OCI-LY7 (cell line): ENCODE results near the gene IFNW1. TPM values are rescaled to one million over a fixed set of nuclear protein-coding genes. Genes with fewer than 3 reads are reported as not detected.

Source experiments
- BruUV-seq: library from RNA; stranded (reverse); fragments of 400-500 nt; replicated peaks from 2 replicates; lab custom pipeline; 2021; lab: Mats Ljungman, UMichigan
- CTCF ChIA-PET: fragments of 300-600 bp; sonication (Branson Sonifier 250); formaldehyde crosslinking; loops from one replicate; lab custom pipeline; 2022; ENCODE audit warnings: antibody characterized with exemption; ENCODE audit not compliant: unreplicated experiment; lab: Charles Lee
- POLR2A ChIA-PET: fragments of 300-600 bp; sonication (Branson Sonifier 250); formaldehyde crosslinking; loops from one replicate; lab custom pipeline; 2022; ENCODE audit warnings: antibody characterized with exemption; lab: Charles Lee
- DNase-seq: peaks from one replicate; pipeline ENCODE4 v3.0.0-alpha.2; 2015; ENCODE audit warnings: low spot score
- H2AFZ ChIP-seq: fragments of 200-600 bp; sonication (generic), shearing (Covaris generic); 2 replicates; pipeline ENCODE4 v1.6.1; 2014; ENCODE audit warnings: mild to moderate bottlenecking, antibody characterized with exemption, low read length, moderate library complexity
- H3K27ac ChIP-seq: fragments of 200-600 bp; sonication (generic); 2 replicates; pipeline ENCODE4 v1.5.1; 2014; ENCODE audit warnings: mixed run types, low read depth, mild to moderate bottlenecking, moderate library complexity, low read length, inconsistent platforms; ENCODE audit not compliant: poor library complexity, severe bottlenecking
- H3K36me3 ChIP-seq: fragments of 200-600 bp; sonication (generic); 2 replicates; pipeline ENCODE4 v1.6.1; 2014; ENCODE audit warnings: mild to moderate bottlenecking, antibody characterized with exemption, low read length, moderate library complexity, mixed read lengths; ENCODE audit not compliant: insufficient read depth
- H3K4me1 ChIP-seq: fragments of 200-600 bp; sonication (generic); 2 replicates; pipeline ENCODE4 v1.5.1; 2014; ENCODE audit warnings: mild to moderate bottlenecking, low read length; ENCODE audit not compliant: insufficient read depth, poor library complexity, severe bottlenecking
- H3K4me2 ChIP-seq: fragments of 200-600 bp; sonication (generic); 2 replicates; pipeline ENCODE4 v1.6.1; 2014; ENCODE audit warnings: mild to moderate bottlenecking, low read length
- H3K4me3 ChIP-seq: fragments of 200-600 bp; sonication (generic); 2 replicates; pipeline ENCODE4 v1.5.1; 2014; ENCODE audit warnings: mild to moderate bottlenecking, low read depth, low read length; ENCODE audit not compliant: poor library complexity, severe bottlenecking
- H3K79me2 ChIP-seq: fragments of 200-600 bp; sonication (generic); 2 replicates; pipeline ENCODE4 v1.6.1; 2016; ENCODE audit warnings: low read depth, mild to moderate bottlenecking, low read length, moderate library complexity, mixed read lengths; ENCODE audit not compliant: insufficient read depth
- H3K9me2 ChIP-seq: fragments of 200-600 bp; sonication (generic); 2 replicates; pipeline ENCODE4 v1.6.1; 2016; ENCODE audit warnings: mild to moderate bottlenecking, low read length, mixed read lengths; ENCODE audit not compliant: insufficient read depth
- H3K9me3 ChIP-seq: fragments of 200-600 bp; sonication (generic); 2 replicates; pipeline ENCODE4 v1.6.1; 2014; ENCODE audit warnings: mild to moderate bottlenecking, mixed run types, low read length, mixed read lengths
- H4K20me1 ChIP-seq: fragments of 200-600 bp; sonication (generic); 2 replicates; pipeline ENCODE4 v1.6.1; 2014; ENCODE audit warnings: mild to moderate bottlenecking, antibody characterized with exemption, low read length, moderate library complexity, mixed read lengths; ENCODE audit not compliant: insufficient read depth
- EZH2phosphoT487 ChIP-seq: fragments of 200-600 bp; sonication (generic); IDR thresholded peaks from 2 replicates; pipeline ENCODE4 v1.6.1; 2018; ENCODE audit warnings: low read depth, borderline replicate concordance, mild to moderate bottlenecking, mixed run types, antibody characterized with exemption, low read length, moderate library complexity, mixed read lengths
- intact Hi-C: fragments of 100-400 bp; cut with micrococcal nuclease; formaldehyde crosslinking; loops from one replicate; pipeline ENCODE4 v1.10.0; 2022; ENCODE audit not compliant: unreplicated experiment
- small RNA-seq: library from RNA; depleted of rRNA; stranded (forward); fragments of <200 nt; gene quantifications from one replicate; pipeline ENCODE3, GENCODE V24; 2014
- total RNA-seq, 2 experiments: library from RNA; depleted of rRNA in 1 of 2; stranded (reverse); fragments of >200 nt in 1 of 2; shearing (Covaris generic) in 1 of 2; gene quantifications; 2 replicates each; pipeline ENCODE4 v1.2.3, GENCODE V29; 2014 to 2022
- TF ChIP-seq, protein P1 (sequence below): fragments of 200-600 bp; sonication (generic); conservative IDR thresholded peaks from 2 replicates; pipeline ENCODE4 v1.5.1; 2014; ENCODE audit warnings: mild to moderate bottlenecking, antibody characterized with exemption, low read length, moderate library complexity, mixed read lengths

IFNW1 gene
- total RNA-seq, 2 experiments from 2014 or later, result not detected

DNA sequence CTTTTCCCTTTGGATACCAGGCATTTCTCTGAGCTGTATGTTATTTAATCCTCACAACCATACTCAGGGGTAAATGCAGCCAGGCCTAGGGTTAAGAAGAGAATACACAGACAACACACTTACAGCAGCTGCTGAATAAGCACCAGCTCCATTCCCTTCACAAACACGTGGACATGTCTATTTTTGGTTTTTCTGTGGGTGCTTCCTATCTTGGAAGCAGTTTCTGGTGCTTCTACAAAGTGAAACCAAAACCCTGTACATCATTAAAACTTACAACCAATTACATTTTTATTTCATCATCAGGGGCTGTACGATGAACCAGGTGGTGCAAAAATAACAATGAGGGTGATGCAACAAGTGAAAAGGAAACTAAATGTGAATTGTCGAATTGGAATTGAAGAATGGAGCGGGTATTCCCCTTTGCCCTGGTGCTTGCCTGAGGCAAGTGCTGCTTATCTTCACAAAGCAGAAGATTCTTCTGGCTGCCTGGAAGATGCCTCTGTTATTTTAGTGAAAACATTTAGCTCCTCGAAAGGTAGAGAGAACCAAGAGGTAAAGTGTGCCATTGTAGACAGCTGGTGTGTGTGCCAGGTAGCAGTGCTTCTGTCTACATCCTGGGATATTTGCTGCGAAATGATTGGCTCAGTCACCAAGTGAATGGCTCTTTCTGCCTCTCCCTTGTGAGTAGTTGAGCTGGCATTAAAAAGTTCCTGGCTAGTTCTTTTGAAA, 45.3 kb downstream of the IFNW1 start:
- peaks cover 20% of the 10 kb centered on the region for H3K4me1 ChIP-seq
- H3K9me2 ChIP-seq, result no peaks in the 10 kb centered on the region
- H3K27ac ChIP-seq, result no peak overlapping the region
- no peaks in the 10 kb centered on the region for H3K36me3 ChIP-seq
- no peaks in the 10 kb centered on the region for H3K79me2 ChIP-seq
- peak overlapping the region; percentile 29 for H3K4me3 ChIP-seq
- DNase-seq, result peak; percentile 47
- no peaks in the 10 kb centered on the region for H3K9me3 ChIP-seq
- H2AFZ ChIP-seq, result peak overlapping the region; percentile 68; the same call in 1 of the 2 replicates
- ChIA-PET CTCF (interaction anchor here (0.5 to 1.0 kb wide), 3 partner anchors 17 to 66 kb away, joined by 3 read pairs; no protein-coding TSS in a partner anchor), POLR2A (interaction anchor here (0.6 to 1.7 kb wide), 10 partner anchors 15 to 728 kb away, joined by 3 to 8 read pairs (median 3); partner anchors contain the start of gene IFNB1)
- BruUV-seq, result no TSS peak
- TF ChIP-seq, protein P1, sequence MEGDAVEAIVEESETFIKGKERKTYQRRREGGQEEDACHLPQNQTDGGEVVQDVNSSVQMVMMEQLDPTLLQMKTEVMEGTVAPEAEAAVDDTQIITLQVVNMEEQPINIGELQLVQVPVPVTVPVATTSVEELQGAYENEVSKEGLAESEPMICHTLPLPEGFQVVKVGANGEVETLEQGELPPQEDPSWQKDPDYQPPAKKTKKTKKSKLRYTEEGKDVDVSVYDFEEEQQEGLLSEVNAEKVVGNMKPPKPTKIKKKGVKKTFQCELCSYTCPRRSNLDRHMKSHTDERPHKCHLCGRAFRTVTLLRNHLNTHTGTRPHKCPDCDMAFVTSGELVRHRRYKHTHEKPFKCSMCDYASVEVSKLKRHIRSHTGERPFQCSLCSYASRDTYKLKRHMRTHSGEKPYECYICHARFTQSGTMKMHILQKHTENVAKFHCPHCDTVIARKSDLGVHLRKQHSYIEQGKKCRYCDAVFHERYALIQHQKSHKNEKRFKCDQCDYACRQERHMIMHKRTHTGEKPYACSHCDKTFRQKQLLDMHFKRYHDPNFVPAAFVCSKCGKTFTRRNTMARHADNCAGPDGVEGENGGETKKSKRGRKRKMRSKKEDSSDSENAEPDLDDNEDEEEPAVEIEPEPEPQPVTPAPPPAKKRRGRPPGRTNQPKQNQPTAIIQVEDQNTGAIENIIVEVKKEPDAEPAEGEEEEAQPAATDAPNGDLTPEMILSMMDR, result no peak
- TF ChIP-seq EZH2phosphoT487, result no peak
- intact Hi-C loops, result loop anchor here (5.0 kb wide), 2 partner anchors 114 to 474 kb away; partner anchors contain the start of gene MLLT3
- peak overlapping the region; percentile 50 for H3K4me2 ChIP-seq
- H4K20me1 ChIP-seq, result no peaks in the 10 kb centered on the region

DNA sequence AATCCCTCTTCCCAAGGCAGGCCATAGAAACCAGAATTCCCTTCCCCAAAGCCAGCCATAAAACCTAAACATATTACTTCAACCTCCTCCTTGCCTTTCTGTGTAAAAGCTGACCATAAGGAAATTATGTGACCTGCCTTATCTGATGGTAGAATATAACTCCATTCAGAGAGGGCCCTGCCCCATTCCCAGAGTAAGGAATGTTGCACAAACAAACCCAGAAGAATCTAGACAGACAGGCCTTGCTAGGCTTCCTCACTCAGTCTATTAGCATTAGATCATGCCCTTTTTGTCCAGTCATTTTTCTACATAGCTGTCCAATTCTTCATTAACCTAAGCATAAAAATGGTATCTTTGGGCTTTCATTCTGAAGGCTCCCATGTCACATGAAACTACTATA, 46.1 kb downstream of the IFNW1 start:
- Histone ChIP-seq H3K9me3 (no peaks in the 10 kb centered on the region), H4K20me1 (no peaks in the 10 kb centered on the region), H3K9me2 (no peaks in the 10 kb centered on the region), H3K79me2 (no peaks in the 10 kb centered on the region), H3K4me3 (no peak overlapping the region), H3K27ac (no peak overlapping the region), H3K36me3 (no peaks in the 10 kb centered on the region), H3K4me1 (peaks cover 20% of the 10 kb centered on the region), H2AFZ (peak overlapping the region; percentile 68; the same call in 1 of the 2 replicates), H3K4me2 (peak overlapping the region; percentile 50; the same call in 1 of the 2 replicates)
- TF ChIP-seq EZH2phosphoT487, result no peak
- TF ChIP-seq, protein P1, result no peak
- intact Hi-C loops, result loop anchor here (5.0 kb wide), 2 partner anchors 113 to 473 kb away; partner anchors contain the start of gene MLLT3
- BruUV-seq, result no TSS peak
- CTCF ChIA-PET, result no interaction called here
- POLR2A ChIA-PET, result interaction anchor here (0.6 to 1.5 kb wide), 4 partner anchors 21 to 474 kb away, joined by 3 read pairs; no protein-coding TSS in a partner anchor
- no peak for DNase-seq

Small RNA genes within 50 kb of the gene (small RNA-seq; reads per million reads assigned to genes)
- gene IFNWP4 (not detected), gene RF00019 (not detected)

Other genes starting within 250 kb of the IFNW1 start
- not detected in 2 replicates for gene HACD4, start 110.2 kb downstream of the IFNW1 start, total RNA-seq (2014; rRNA removed; shearing (Covaris generic))
- not detected in 2 replicates for gene HACD4, start 110.2 kb downstream of the IFNW1 start, total RNA-seq (2022)
- gene IFNB1, start 63.9 kb downstream of the IFNW1 start, total RNA-seq (2014; rRNA removed; shearing (Covaris generic)), result not detected in 2 replicates
- gene IFNB1, start 63.9 kb downstream of the IFNW1 start, total RNA-seq (2022), result not detected in 2 replicates
- gene IFNA21, start 24.8 kb upstream of the IFNW1 start, total RNA-seq (2014; rRNA removed; shearing (Covaris generic)), result not detected in 2 replicates
- gene IFNA21, start 24.8 kb upstream of the IFNW1 start, total RNA-seq (2022), result not detected in 2 replicates
- not detected in 2 replicates for gene IFNA4, start 45.8 kb upstream of the IFNW1 start, total RNA-seq (2014; rRNA removed; shearing (Covaris generic))
- gene IFNA4, start 45.8 kb upstream of the IFNW1 start, total RNA-seq (2022), result not detected in 2 replicates
- gene IFNA7, start 60.4 kb upstream of the IFNW1 start, total RNA-seq (2014; rRNA removed; shearing (Covaris generic)), result not detected in 2 replicates
- not detected in 2 replicates for gene IFNA7, start 60.4 kb upstream of the IFNW1 start, total RNA-seq (2022)
- not detected in 2 replicates for gene IFNA10, start 65.3 kb upstream of the IFNW1 start, total RNA-seq (2014; rRNA removed; shearing (Covaris generic))
- not detected in 2 replicates for gene IFNA10, start 65.3 kb upstream of the IFNW1 start, total RNA-seq (2022)
- gene IFNA16, start 75.5 kb upstream of the IFNW1 start, total RNA-seq (2014; rRNA removed; shearing (Covaris generic)), result not detected in 2 replicates
- not detected in 2 replicates for gene IFNA16, start 75.5 kb upstream of the IFNW1 start, total RNA-seq (2022)
- gene IFNA17, start 86.4 kb upstream of the IFNW1 start, total RNA-seq (2014; rRNA removed; shearing (Covaris generic)), result not detected in 2 replicates
- gene IFNA17, start 86.4 kb upstream of the IFNW1 start, total RNA-seq (2022), result not detected in 2 replicates
- gene IFNA14, start 98.2 kb upstream of the IFNW1 start, total RNA-seq (2014; rRNA removed; shearing (Covaris generic)), result not detected in 2 replicates
- not detected in 2 replicates for gene IFNA14, start 98.2 kb upstream of the IFNW1 start, total RNA-seq (2022)
- gene IFNA5, start 163.5 kb upstream of the IFNW1 start, total RNA-seq (2014; rRNA removed; shearing (Covaris generic)), result not detected in 2 replicates
- gene IFNA5, start 163.5 kb upstream of the IFNW1 start, total RNA-seq (2022), result not detected in 2 replicates
- gene KLHL9, start 193.6 kb upstream of the IFNW1 start, total RNA-seq (2014; rRNA removed; shearing (Covaris generic)), result 19.3 and 19.9 TPM in 2 replicates
- gene KLHL9, start 193.6 kb upstream of the IFNW1 start, total RNA-seq (2022), result 18.5 and 21.1 TPM in 2 replicates
- not detected in 2 replicates for gene IFNA6, start 209.1 kb upstream of the IFNW1 start, total RNA-seq (2014; rRNA removed; shearing (Covaris generic))
- not detected in 2 replicates for gene IFNA6, start 209.1 kb upstream of the IFNW1 start, total RNA-seq (2022)
- not detected in 2 replicates for gene IFNA13, start 226.2 kb upstream of the IFNW1 start, total RNA-seq (2014; rRNA removed; shearing (Covaris generic))
- gene IFNA13, start 226.2 kb upstream of the IFNW1 start, total RNA-seq (2022), result not detected in 2 replicates
- gene IFNA2, start 243.6 kb upstream of the IFNW1 start, total RNA-seq (2014; rRNA removed; shearing (Covaris generic)), result not detected in 2 replicates
- not detected in 2 replicates for gene IFNA2, start 243.6 kb upstream of the IFNW1 start, total RNA-seq (2022)